GM13976 (cell line): ENCODE measurements around the gene SACM1L.

Experiments used
- DNase-seq: peaks from one replicate; pipeline ENCODE4 v3.0.0; 2012; ENCODE audit warnings: low spot score
- CTCF ChIP-seq: IDR thresholded peaks from 2 replicates; pipeline ENCODE4 v1.5.1; 2012; ENCODE audit warnings: borderline replicate concordance, mild to moderate bottlenecking; ENCODE audit not compliant: insufficient read depth; ENCODE audit errors: extremely low read depth, missing control alignments, control extremely low read depth
- in situ Hi-C: fragments of 300-500 bp; cut with MboI; formaldehyde crosslinking; loops from one replicate; pipeline ENCODE4 v1.12.0; 2022; ENCODE audit warnings: low sequenced_read_pairs, mixed read lengths, inconsistent platforms; ENCODE audit not compliant: unreplicated experiment

The SACM1L gene

GRCh38 chr3:45792036-45792435, 102.8 kb downstream of the SACM1L start:
- DNase-seq, result no peak
- no peak for TF ChIP-seq CTCF
- in situ Hi-C loops, result no loop called here

- DNase-seq, result no peak
- in situ Hi-C loops, result no loop called here
- TF ChIP-seq CTCF, result no peak
Observed at GRCh38 chr3:45792516-45793172, 103.4 kb downstream of the SACM1L start.

GRCh38 chr3:45793482-45794176, 104.4 kb downstream of the SACM1L start:
- DNase-seq, result no peak
- no peak for TF ChIP-seq CTCF
- in situ Hi-C loops, result no loop called here

- TF ChIP-seq CTCF, result no peak
- DNase-seq, result no peak
- in situ Hi-C loops, result no loop called here
Observed at GRCh38 chr3:45794177-45794560, 105.0 kb downstream of the SACM1L start.

GRCh38 chr3:45794660-45795059, 105.5 kb downstream of the SACM1L start:
- DNase-seq, result no peak
- TF ChIP-seq CTCF, result no peak
- in situ Hi-C loops, result no loop called here
